Upper lobe of right lung (tissue), 1 donor: ENCODE data around the gene GLI3. TPM values are rescaled to one million over a fixed set of nuclear protein-coding genes. Genes with fewer than 3 reads are reported as not detected.

Source experiments
- ATAC-seq: fragments of 200-7000 bp; cut with Tn5 transposase; one replicate; pipeline ENCODE4 v1.9.1; 2020; ENCODE audit warnings: mild to moderate bottlenecking, moderate library complexity
- DNase-seq: peaks from one replicate; pipeline ENCODE4 v3.0.0-alpha.2; 2020
- H3K27ac ChIP-seq: fragments of 200-600 bp; one replicate; pipeline ENCODE4 v1.8.0; 2022
- H3K27me3 ChIP-seq: fragments of 200-600 bp; one replicate; pipeline ENCODE4 v1.8.0; 2022; ENCODE audit warnings: mild to moderate bottlenecking
- H3K36me3 ChIP-seq: fragments of 200-600 bp; one replicate; pipeline ENCODE4 v1.8.0; 2022
- H3K4me1 ChIP-seq: fragments of 200-600 bp; one replicate; pipeline ENCODE4 v1.8.0; 2022
- H3K4me3 ChIP-seq: fragments of 200-600 bp; one replicate; pipeline ENCODE4 v1.8.0; 2022; ENCODE audit warnings: mild to moderate bottlenecking
- H3K9me3 ChIP-seq: fragments of 200-600 bp; one replicate; pipeline ENCODE4 v1.8.0; 2022
- CTCF ChIP-seq: fragments of 200-600 bp; IDR thresholded peaks from one replicate; pipeline ENCODE4 v1.8.0; 2022; ENCODE audit warnings: antibody characterized with exemption
- intact Hi-C: fragments of 100-400 bp; cut with DNase I; formaldehyde crosslinking; loops from one replicate; pipeline ENCODE4 v1.11.0; 2022
- total RNA-seq: library from RNA; stranded (reverse); fragmentation: NEBNext Ultra II Directional; extraction: Animal tissue kit (Norgen Biotek cat#: 25700); gene quantifications from one replicate; pipeline ENCODE4 v1.2.1, GENCODE V29; 2021
- donor health status: DM: no; HTN: yes; CAD: no; lungs with severe emphysema.

Gene GLI3
- total RNA-seq, 1 donor from 2014 or later: 17.5 TPM

- Histone ChIP-seq H3K4me3 (no peak overlapping the region), H3K27me3 (no peaks in the 10 kb centered on the region), H3K27ac (no peak overlapping the region), H3K36me3 (no peaks in the 10 kb centered on the region), H3K4me1 (no peaks in the 10 kb centered on the region), H3K9me3 (peaks cover 6% of the 10 kb centered on the region)
- TF ChIP-seq CTCF: no peak
- DNase-seq (no peak), ATAC-seq (no peak)
- intact Hi-C loops: no loop called here
Observed at GRCh38 chr7:42016517-42016916, 220.5 kb downstream of the GLI3 start.

GRCh38 chr7:42014625-42015618, 222.1 kb downstream of the GLI3 start:
- intact Hi-C loops: no loop called here
- peak; percentile 72 for TF ChIP-seq CTCF
- Histone ChIP-seq H3K27me3 (no peaks in the 10 kb centered on the region), H3K27ac (no peak overlapping the region), H3K36me3 (no peaks in the 10 kb centered on the region), H3K9me3 (peaks cover 6% of the 10 kb centered on the region), H3K4me1 (no peaks in the 10 kb centered on the region), H3K4me3 (no peak overlapping the region)
- DNase-seq (no peak), ATAC-seq (peak; percentile 70)

GRCh38 chr7:42012786-42013360, 224.1 kb downstream of the GLI3 start:
- intact Hi-C loops: no loop called here
- no peak for DNase-seq

GRCh38 chr7:42012313-42012712, 224.7 kb downstream of the GLI3 start:
- no peak overlapping the region for H3K4me3 ChIP-seq
- H3K4me1 ChIP-seq: no peaks in the 10 kb centered on the region
- DNase-seq (no peak), ATAC-seq (no peak)
- no peaks in the 10 kb centered on the region for H3K36me3 ChIP-seq
- no peak overlapping the region for H3K27ac ChIP-seq
- TF ChIP-seq CTCF: no peak
- intact Hi-C loops: no loop called here
- peaks cover 6% of the 10 kb centered on the region for H3K9me3 ChIP-seq
- no peaks in the 10 kb centered on the region for H3K27me3 ChIP-seq

More at GRCh38 chr7:42012786-42013360, 224.1 kb downstream of the GLI3 start:
- Histone ChIP-seq H3K4me3 (no peak overlapping the region), H3K4me1 (no peaks in the 10 kb centered on the region), H3K27ac (no peak overlapping the region), H3K9me3 (peaks cover 6% of the 10 kb centered on the region), H3K27me3 (no peaks in the 10 kb centered on the region), H3K36me3 (no peaks in the 10 kb centered on the region)
- ATAC-seq: no peak
- no peak for TF ChIP-seq CTCF

- intact Hi-C loops: no loop called here
- peaks cover 6% of the 10 kb centered on the region for H3K9me3 ChIP-seq
- no peak for TF ChIP-seq CTCF
- DNase-seq (no peak), ATAC-seq (no peak)
- no peaks in the 10 kb centered on the region for H3K27me3 ChIP-seq
- H3K36me3 ChIP-seq: no peaks in the 10 kb centered on the region
- no peaks in the 10 kb centered on the region for H3K4me1 ChIP-seq
- no peak overlapping the region for H3K27ac ChIP-seq
- no peak overlapping the region for H3K4me3 ChIP-seq
Observed at GRCh38 chr7:42011846-42012245, 225.2 kb downstream of the GLI3 start.
